ENCODE results near the gene GJC2.

The GJC2 gene

GRCh38 chr1:228145463-228146416, 4.0 kb upstream of the GJC2 start:
- DNase-seq (ENCODE audit: low spot score), result no peak

GRCh38 chr1:228146417-228147150, 3.1 kb upstream of the GJC2 start:
- DNase-seq (ENCODE audit: low spot score), result no peak

- DNase-seq (ENCODE audit: low spot score), result no peak
Measured at GRCh38 chr1:228147151-228147693, 2.5 kb upstream of the GJC2 start.

GRCh38 chr1:228147768-228148167, 2.0 kb upstream of the GJC2 start:
- DNase-seq (ENCODE audit: low spot score), result no peak

GRCh38 chr1:228148196-228148861, 1.4 kb upstream of the GJC2 start:
- no peak for DNase-seq (ENCODE audit: low spot score)

GRCh38 chr1:228148935-228149405, 760 bp upstream of the GJC2 start:
- DNase-seq (ENCODE audit: low spot score), result no peak

- no peak for DNase-seq (ENCODE audit: low spot score)
Measured at GRCh38 chr1:228150120-228150460, 360 bp downstream of the GJC2 start.

- DNase-seq (ENCODE audit: low spot score), result peak; percentile 88
Measured at GRCh38 chr1:228150461-228151179, 890 bp downstream of the GJC2 start.

GRCh38 chr1:228151180-228151925, 1.6 kb downstream of the GJC2 start:
- DNase-seq (ENCODE audit: low spot score), result no peak

- DNase-seq (ENCODE audit: low spot score), result no peak
Measured at GRCh38 chr1:228152097-228152917, 2.6 kb downstream of the GJC2 start.

GRCh38 chr1:228152918-228153258, 3.2 kb downstream of the GJC2 start:
- DNase-seq (ENCODE audit: low spot score), result no peak

- no peak for DNase-seq (ENCODE audit: low spot score)
Measured at GRCh38 chr1:228154021-228154669, 4.4 kb downstream of the GJC2 start.

- DNase-seq (ENCODE audit: low spot score), result no peak
Measured at GRCh38 chr1:228154670-228155571, 5.2 kb downstream of the GJC2 start.

GRCh38 chr1:228155596-228156514, 6.1 kb downstream of the GJC2 start:
- DNase-seq (ENCODE audit: low spot score), result no peak

- DNase-seq (ENCODE audit: low spot score), result no peak
Measured at GRCh38 chr1:228156515-228156881, 6.8 kb downstream of the GJC2 start.

- DNase-seq (ENCODE audit: low spot score), result no peak
Measured at GRCh38 chr1:228156941-228157728, 7.4 kb downstream of the GJC2 start.

GRCh38 chr1:228157729-228158126, 8.0 kb downstream of the GJC2 start:
- DNase-seq (ENCODE audit: low spot score), result no peak

Data from AG20443 (cell line).